Type B pancreatic cell (in vitro differentiated cells): ENCODE results near the gene THAP4. TPM values are rescaled to one million over a fixed set of nuclear protein-coding genes. Genes with fewer than 3 reads are reported as not detected.

ENCODE experiments used
- DNase-seq: peaks from one replicate; pipeline ENCODE4 v3.0.0; 2021; ENCODE audit warnings: mixed read lengths; ENCODE audit not compliant: unreplicated experiment; ENCODE audit errors: extremely low spot score
- H3K27ac Mint-ChIP-seq: 2 replicates; pipeline ENCODE4 v1.8.0; 2021; ENCODE audit warnings: mild to moderate bottlenecking, mixed read lengths
- H3K27me3 Mint-ChIP-seq: 2 replicates; pipeline ENCODE4 v1.8.0; 2021; ENCODE audit warnings: mixed read lengths
- H3K36me3 Mint-ChIP-seq: 2 replicates; pipeline ENCODE4 v1.8.0; 2021; ENCODE audit warnings: mixed read lengths
- H3K4me1 Mint-ChIP-seq: one replicate; pipeline ENCODE4 v1.8.0; 2021; ENCODE audit warnings: mixed read lengths; ENCODE audit not compliant: unreplicated experiment
- H3K4me3 Mint-ChIP-seq: 2 replicates; pipeline ENCODE4 v1.8.0; 2021; ENCODE audit warnings: mild to moderate bottlenecking, mixed read lengths
- H3K9me3 Mint-ChIP-seq: 2 replicates; pipeline ENCODE4 v1.8.0; 2021; ENCODE audit warnings: mixed read lengths
- CTCF ChIP-seq: fragments of 200-600 bp; sonication (generic); conservative IDR thresholded peaks from 2 replicates; pipeline ENCODE4 v1.5.0; 2021; ENCODE audit warnings: antibody characterized with exemption, mild to moderate bottlenecking
- total RNA-seq: library from RNA; stranded (reverse); gene quantifications from 2 replicates; pipeline ENCODE4 v1.2.1, GENCODE V29; 2021; ENCODE audit warnings: low replicate concordance

The THAP4 gene
- total RNA-seq, 1 donor from 2014 or later, result 51.3 TPM

- DNase-seq, result no peak
- H3K27me3 Mint-ChIP-seq, result no peaks in the 10 kb centered on the region
- H3K4me3 Mint-ChIP-seq, result no peak overlapping the region
- peaks cover 9% of the 10 kb centered on the region for H3K36me3 Mint-ChIP-seq
- H3K4me1 Mint-ChIP-seq, result peaks cover 14% of the 10 kb centered on the region
- H3K27ac Mint-ChIP-seq, result no peak overlapping the region
- H3K9me3 Mint-ChIP-seq, result no peaks in the 10 kb centered on the region
- TF ChIP-seq CTCF, result no peak
These were observed 30.8 kb downstream of the THAP4 start for GRCh38 chr2:241606186-241606585.

- H3K9me3 Mint-ChIP-seq, result no peaks in the 10 kb centered on the region
- no peak for DNase-seq
- H3K27ac Mint-ChIP-seq, result no peak overlapping the region
- TF ChIP-seq CTCF, result no peak
- no peak overlapping the region for H3K4me3 Mint-ChIP-seq
- peaks cover 17% of the 10 kb centered on the region for H3K36me3 Mint-ChIP-seq
- H3K27me3 Mint-ChIP-seq, result no peaks in the 10 kb centered on the region
- H3K4me1 Mint-ChIP-seq, result peaks cover 8% of the 10 kb centered on the region
These were observed 33.3 kb downstream of the THAP4 start for GRCh38 chr2:241603686-241604085.

GRCh38 chr2:241602720-241603119, 34.2 kb downstream of the THAP4 start:
- no peaks in the 10 kb centered on the region for H3K27me3 Mint-ChIP-seq
- no peak for DNase-seq
- peaks cover 4% of the 10 kb centered on the region for H3K4me1 Mint-ChIP-seq
- no peak for TF ChIP-seq CTCF
- H3K36me3 Mint-ChIP-seq, result peaks cover 25% of the 10 kb centered on the region
- H3K9me3 Mint-ChIP-seq, result no peaks in the 10 kb centered on the region
- H3K4me3 Mint-ChIP-seq, result no peak overlapping the region
- H3K27ac Mint-ChIP-seq, result no peak overlapping the region

GRCh38 chr2:241601841-241602240, 35.1 kb downstream of the THAP4 start:
- peaks cover 4% of the 10 kb centered on the region for H3K4me1 Mint-ChIP-seq
- H3K4me3 Mint-ChIP-seq, result no peak overlapping the region
- no peak for TF ChIP-seq CTCF
- no peaks in the 10 kb centered on the region for H3K9me3 Mint-ChIP-seq
- no peak for DNase-seq
- peaks cover 28% of the 10 kb centered on the region for H3K36me3 Mint-ChIP-seq
- no peak overlapping the region for H3K27ac Mint-ChIP-seq
- no peaks in the 10 kb centered on the region for H3K27me3 Mint-ChIP-seq

- Mint-ChIP-seq H3K27ac (no peak overlapping the region), H3K4me1 (peaks cover 4% of the 10 kb centered on the region), H3K9me3 (no peaks in the 10 kb centered on the region), H3K27me3 (no peaks in the 10 kb centered on the region), H3K4me3 (no peak overlapping the region), H3K36me3 (peaks cover 28% of the 10 kb centered on the region)
- no peak for TF ChIP-seq CTCF
- no peak for DNase-seq
These were observed 37.3 kb downstream of the THAP4 start for GRCh38 chr2:241599615-241600014.

- H3K27me3 Mint-ChIP-seq, result no peaks in the 10 kb centered on the region
- TF ChIP-seq CTCF, result peak; percentile 25
- H3K9me3 Mint-ChIP-seq, result no peaks in the 10 kb centered on the region
- DNase-seq, result no peak
- peaks cover 26% of the 10 kb centered on the region for H3K36me3 Mint-ChIP-seq
- no peak overlapping the region for H3K4me3 Mint-ChIP-seq
- peaks cover 2% of the 10 kb centered on the region for H3K4me1 Mint-ChIP-seq
- no peak overlapping the region for H3K27ac Mint-ChIP-seq
These were observed 38.5 kb downstream of the THAP4 start for GRCh38 chr2:241598487-241598886.
